Measurements from ENCODE around the gene MOK.

The MOK gene

DNA sequence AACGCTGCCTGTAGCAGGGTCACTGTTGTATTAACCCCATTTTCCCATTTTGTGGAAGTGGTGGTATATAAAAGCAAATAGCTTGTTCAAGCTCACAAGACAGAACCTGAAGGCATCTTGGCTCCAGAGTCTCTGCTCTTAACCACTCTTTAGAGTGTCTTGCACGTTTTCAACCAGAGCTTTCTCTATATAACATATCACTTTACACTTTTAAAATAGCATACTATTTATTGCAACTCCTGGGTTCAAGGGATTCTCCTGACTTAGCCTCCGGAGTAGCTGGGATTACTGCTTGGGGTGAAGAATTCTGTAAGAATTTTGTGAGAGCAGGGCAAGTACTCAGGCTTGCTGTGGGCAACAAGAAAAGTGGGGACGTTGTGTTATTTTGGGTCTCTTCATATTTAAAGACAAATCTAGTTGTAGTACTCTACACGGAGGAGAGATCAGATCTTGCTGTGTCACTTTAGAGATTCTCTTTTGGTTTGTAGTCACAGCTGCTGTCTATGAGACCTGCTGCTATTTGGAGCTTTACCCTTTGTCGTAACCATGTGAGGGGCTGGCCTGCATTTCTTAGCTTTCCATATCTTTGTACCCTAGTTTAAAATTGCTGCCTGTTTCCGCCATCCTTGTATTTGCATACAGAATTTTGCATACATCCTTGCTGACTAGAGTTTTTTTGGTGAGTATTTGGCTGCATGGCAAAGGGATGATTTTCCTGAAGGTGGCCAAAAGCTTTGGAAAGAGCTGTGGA lies 124.5 kb downstream of the MOK start:
- DNase-seq (ENCODE audit: low read depth in 2 of 2) = no peak
